NCI-H510A treated with DMSO at 0.1 percent for 48 hours (cell line): ENCODE data around the gene MYO18B.
A peak's percentile ranks its signal among the peaks of the same experiment; 100 is the strongest.

Source experiments
- DNase-seq: peaks from one replicate; lab custom pipeline; 2025; lab: John Stamatoyannopoulos, UW

MYO18B gene

GRCh38 chr22:25777411-25777810, 35.4 kb downstream of the MYO18B start:
- DNase-seq = no peak

- DNase-seq = peak; percentile 35
These were observed 35.9 kb downstream of the MYO18B start for GRCh38 chr22:25777870-25778269.

DNA sequence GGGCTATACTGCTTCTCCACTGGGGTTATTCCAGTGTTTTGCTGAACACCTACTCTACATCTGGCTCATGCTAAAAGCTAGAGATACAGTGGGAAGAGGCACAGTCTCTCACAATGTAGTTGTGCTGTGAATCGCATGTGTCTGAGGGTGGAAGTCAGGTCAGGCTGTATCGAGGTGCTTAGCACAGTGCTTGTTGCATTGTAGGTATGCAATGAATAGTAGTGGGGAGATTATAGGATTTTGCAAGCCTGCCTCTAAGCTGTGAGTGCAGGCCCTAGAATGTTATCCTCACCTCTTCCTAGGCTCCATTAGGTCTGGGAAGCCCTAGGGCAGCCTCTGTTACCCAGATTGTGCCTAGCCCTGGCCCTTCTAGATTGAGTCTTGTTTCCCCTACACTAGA, 37.4 kb downstream of the MYO18B start:
- DNase-seq = no peak

DNA sequence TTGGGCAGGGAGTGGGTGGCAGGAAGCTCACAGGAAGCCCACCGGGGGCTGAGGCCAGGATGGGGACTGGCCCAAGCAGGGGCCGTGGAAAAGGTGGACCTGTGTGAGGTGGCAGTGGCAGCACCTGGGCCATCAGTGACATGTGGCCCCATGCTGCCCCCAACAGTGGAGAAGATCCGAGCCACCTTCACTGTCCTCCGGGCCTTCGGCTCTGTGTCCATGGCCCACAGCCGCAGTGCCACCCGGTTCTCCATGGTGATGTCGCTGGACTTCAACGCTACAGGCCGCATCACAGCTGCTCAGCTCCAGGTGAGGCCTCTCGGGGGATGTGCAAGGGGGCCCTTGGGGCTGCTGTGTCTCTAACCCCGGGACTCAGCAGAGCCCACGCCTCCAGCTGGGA, 37.9 kb downstream of the MYO18B start:
- DNase-seq = no peak

DNA sequence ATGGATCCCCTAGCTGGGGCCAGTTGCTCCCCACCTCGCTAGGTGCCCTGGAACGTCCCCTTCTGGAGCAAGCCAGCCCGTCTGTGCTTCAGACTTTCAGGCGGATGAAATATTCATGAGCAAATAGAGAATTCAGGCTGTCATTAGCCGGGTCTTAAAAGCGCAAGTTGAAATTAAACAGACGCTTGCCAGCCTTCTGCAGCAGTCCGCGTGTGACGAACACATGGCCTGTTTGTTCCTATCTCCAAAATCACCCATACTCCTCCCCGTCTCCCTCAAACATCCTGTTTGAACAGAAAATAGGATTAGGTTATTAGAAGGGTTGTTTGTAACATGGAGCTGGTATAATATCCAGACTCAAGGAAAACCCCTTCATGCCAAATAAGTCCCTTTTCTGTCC, 38.7 kb downstream of the MYO18B start:
- no peak for DNase-seq

DNA sequence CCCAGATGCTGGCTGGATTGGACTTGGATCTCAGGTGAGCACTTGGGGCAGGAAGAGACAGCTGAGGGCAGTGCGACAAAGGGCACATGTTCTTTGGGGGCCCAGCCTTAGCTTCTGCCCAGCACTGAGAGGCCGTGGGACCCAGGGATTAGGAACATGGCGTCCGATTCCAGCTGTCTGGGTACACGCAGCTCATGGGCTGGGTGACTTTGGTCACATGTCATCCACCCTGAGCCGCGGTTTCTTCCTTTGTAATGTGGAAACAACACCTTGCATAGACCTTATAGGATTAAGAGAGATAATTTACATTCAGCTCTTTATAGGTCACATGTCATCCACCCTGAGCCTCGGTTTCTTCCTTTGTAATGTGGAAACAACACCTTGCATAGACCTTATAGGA, 39.8 kb downstream of the MYO18B start:
- DNase-seq = no peak

DNA sequence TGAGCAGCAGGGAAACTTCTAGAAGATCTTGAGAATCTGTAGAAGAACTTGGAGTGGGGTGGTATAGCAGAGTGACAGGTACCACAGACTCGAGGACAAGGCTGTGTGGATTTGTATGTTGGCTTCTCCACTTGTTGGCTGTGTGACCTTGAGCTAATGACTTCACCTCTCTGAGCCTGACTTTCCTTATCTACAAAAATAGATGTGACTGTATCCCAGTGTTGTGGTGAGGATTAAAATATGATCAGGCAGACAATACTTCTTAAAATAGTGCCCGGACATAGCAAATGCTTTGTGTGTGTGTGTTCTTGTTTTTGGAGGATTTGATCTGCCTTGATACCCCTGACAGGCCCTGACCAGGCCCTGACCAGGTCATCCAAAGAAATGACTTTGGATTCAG, 40.8 kb downstream of the MYO18B start:
- DNase-seq = no peak

- no peak for DNase-seq
These were observed 41.9 kb downstream of the MYO18B start for GRCh38 chr22:25783856-25784255.

- DNase-seq = no peak
These were observed 44.2 kb downstream of the MYO18B start for GRCh38 chr22:25786165-25786564.

DNA sequence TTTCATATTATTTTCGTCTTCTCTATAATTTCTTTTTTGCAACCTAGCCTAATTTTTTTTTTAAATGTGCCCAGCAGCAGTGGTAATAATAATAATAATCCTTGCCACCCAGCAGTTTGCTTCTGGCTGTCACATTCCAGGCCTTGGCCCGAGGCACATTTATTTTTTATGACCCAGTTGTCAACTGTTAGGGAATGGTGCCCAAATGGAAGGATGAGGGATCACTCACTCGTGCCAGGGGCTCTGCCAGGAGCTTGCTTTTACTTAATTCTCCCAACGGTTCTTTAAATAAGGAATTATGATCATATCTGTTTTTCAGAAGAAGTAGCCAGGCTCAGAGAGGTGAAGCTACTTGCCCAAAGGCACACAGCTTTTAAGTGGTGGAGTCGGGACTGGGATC, 49.6 kb downstream of the MYO18B start:
- DNase-seq = no peak

DNA sequence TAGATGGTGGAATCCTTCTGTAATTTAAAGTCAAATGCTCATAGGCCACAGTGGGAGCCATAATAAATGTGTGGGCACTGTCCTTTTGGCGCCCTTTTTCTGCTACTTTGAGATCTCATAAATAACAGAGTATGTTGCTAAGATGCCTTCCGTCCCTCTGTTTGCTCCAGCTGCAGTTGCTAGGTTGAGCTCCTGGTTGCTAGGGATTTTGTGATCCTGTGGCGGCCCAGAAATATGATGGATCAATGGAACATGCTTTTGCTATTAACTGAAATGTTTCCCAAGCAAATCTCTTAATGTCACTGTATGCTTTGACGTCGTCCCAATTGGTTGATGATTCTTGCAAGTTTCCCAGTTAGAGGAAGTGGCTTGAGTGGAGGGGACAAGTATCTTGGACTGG, 53.5 kb downstream of the MYO18B start:
- DNase-seq = no peak

DNA sequence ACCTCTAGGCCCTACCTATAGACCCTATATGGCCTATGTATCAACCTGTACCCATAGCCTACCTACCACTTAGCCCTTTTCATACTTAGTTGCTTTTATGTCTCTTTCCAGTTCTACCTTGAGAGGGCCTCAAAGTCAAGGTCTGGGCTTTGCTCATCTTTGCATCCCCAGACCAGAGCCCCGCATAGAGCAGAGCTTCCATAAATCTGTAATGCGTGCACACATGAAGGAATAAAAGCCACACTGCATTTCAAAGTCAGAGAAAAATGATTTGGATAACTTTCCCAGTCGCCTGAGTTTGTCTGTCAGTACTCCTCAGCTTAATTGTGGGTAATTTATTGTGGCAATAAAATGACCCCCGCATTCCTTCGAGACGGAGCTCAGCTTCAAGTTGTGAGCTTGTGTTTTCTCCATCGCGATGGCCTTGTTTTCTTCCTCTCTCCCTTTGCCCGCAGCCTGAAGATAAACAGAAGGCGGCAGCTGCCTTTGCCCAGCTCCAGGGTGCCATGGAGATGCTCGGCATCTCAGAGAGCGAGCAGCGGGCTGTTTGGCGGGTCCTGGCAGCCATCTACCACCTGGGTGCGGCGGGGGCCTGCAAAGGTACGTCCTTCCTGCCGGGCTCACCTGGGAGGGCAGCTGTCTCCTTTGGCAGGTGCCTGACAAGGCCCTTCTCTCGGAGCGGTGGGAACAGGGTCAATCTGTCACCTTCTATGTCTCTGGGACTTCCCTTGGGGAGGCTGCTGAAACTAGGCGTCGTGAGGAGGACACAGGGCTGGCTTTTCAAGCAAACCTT, 55.7 kb downstream of the MYO18B start:
- DNase-seq = peak; percentile 27

DNA sequence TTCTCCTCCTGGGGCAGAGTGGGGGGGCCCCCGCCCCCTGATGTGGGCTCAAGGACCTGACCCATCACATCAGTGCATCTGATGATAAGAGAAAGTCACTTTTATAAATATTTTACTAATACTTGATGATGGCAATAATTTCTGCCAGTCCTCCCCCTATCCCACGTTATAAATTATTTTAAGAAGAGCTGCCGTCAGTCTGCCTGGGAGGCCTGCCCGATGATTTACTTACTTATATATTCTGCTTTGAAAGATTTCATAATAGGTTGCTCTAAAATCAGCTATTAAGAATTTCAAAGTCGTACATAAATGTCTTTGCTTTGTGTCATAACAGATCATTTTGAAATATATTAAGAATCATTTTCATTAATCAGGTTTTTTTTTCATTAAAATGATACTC, 58.8 kb downstream of the MYO18B start:
- no peak for DNase-seq

DNA sequence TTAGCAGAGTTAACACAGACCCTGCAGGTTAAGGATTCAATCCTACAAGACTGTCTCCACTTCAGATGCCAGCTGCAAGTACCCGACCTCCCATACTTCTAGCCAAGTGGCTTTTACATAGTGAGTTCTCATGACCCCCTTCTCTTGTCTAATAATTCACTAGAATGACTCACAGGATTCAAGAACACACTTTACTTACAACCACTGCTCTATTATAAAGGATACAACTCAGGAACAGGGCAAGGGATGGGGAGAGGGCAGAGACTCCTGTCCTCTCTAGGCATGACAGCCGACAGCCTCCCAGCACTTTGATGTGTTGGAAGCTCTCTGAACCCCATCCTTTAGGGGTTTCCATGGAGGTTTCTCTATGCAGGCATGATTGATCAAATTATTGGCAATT, 60.0 kb downstream of the MYO18B start:
- no peak for DNase-seq

- no peak for DNase-seq
These were observed 62.7 kb downstream of the MYO18B start for GRCh38 chr22:25804676-25805075.

DNA sequence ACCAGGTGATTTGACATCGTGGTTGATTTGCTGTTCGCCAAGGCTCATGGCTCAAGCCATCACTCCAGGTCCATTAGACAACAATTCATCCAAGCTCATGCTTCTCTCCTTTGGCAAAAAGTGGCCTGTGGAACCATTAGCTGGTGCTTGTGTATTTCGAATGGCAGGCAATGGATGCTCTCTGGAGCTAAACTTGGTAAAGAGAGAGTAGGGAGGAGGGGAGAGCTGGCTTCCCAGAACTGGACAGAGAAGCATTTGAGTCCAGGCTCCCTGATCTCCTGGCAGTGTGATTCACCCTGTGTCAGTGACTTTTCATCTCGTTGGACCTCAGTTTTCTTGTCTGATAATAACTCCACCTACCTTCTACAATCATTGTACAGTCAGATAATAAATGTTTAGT, 64.6 kb downstream of the MYO18B start:
- no peak for DNase-seq

- no peak for DNase-seq
These were observed 72.7 kb downstream of the MYO18B start for GRCh38 chr22:25814685-25815084.

GRCh38 chr22:25815561-25815960, 73.6 kb downstream of the MYO18B start:
- no peak for DNase-seq

DNA sequence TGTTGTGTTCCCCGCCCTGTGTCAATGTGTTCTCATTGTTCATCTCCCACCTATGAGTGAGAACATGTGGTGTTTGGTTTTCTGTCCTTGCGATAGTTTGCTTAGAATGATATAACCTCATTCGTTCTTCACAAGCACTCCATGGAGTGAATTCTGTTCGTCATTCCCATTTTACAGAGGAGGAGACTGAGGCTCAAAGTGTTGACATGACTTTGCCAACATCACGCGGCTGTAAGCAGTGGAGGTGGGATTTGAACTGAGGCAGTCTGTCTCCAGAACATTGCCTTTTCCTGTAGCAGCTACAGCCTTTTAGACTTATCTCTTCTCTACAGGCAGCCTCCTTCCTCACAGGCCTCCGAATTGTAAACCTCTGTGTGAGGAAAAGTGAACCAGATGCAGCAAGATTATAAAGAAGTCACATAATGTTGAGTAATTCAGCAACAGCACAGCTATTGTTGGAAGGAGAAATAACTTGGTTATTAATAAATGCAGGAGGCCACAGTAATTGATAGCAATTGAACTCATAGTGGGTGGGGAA, 74.6 kb downstream of the MYO18B start:
- no peak for DNase-seq

DNA sequence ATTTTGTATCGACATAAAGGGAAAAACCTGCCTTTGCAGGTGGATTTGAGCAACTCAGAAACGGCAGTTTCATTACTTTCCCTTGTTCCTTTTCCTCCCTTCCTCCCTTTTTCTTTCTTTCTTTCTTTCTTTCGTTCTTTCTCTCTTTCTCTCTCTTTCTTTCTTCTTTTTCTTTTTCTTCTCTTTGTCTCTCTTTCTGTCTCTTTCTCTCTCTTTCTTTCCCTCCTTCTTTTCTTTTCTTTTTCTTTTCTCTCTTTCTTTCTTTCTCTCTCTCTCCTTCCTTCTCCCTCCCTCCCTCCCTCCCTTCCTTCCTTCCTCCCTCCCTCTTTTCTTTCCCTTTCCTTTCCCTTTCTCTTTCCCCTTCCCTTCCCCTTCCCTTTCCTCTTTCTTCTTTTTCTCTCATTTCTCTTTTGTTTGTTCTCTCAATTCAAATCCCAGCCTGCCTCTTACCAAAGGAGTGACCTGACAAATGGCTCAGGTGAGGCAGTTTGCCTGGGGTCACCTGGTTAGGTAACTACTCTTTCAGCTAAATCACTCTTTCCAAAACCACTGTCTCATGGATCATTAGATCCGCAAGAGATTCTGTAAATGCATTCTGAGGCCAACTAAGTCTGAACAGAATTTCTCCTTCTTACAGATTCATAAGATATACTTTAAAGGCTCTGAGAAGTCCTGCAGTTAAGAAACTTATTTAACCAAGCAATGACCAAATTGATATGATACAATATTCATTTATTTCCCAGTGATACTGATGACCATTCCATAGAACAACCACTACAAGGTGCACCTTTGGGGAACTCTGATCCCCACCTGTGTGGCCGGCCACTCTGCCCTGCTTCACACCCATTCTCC, 75.3 kb downstream of the MYO18B start:
- no peak for DNase-seq

GRCh38 chr22:25818541-25818940, 76.6 kb downstream of the MYO18B start:
- no peak for DNase-seq

DNA sequence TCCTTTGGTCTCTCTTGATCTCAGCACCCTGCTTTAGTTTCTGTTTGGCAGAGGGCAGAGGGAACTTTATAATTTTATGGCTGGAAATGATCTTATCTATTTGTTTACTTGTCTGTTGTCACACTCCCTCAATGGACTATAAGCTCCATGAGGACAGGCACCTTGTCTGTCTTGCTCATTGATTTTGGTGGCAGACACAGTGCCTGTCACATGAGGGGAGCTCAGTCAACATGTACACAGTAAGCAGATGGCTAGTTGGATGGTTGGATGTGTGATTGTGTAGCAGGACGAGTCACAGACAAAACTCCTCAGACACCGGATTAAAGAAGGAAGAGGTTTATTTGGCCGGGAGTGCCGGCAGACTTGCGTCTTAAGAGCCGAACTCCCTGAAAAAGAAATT, 80.4 kb downstream of the MYO18B start:
- no peak for DNase-seq

DNA sequence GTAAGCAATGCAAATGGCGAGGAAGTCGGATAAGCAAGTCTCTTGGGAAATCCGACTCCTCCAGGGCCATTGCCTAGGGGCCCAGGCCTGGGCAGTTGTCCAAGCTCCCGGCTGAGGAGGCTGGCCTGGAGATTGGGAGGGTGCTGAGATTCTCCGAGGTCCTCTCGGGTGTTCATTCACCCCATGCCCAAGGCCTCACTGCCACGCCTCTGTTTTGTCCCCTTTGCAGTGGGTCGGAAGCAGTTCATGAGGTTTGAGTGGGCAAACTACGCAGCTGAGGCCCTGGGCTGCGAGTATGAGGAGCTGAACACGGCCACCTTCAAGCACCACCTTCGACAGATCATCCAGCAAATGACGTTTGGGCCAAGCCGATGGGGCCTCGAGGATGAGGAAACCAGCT, 81.3 kb downstream of the MYO18B start:
- no peak for DNase-seq
